SKM-1 (cell line): ENCODE measurements around the gene TTC14.
A peak's percentile ranks its signal among the peaks of the same experiment; 100 is the strongest.
"Not testable (repeated sequence)": the region's sequence is repeated elsewhere in the genome, so short reads cannot be mapped to it uniquely, and the experiment has no call there.

Experiments
- DNase-seq: peaks from one replicate; lab custom pipeline; 2025; ENCODE audit not compliant: unreplicated experiment; lab: John Stamatoyannopoulos, UW

TTC14 gene

GRCh38 chr3:180601688-180602666 lies at the start of gene TTC14:
TSS of gene TTC14 (plus strand) at chr3:180602163. CDS start at chr3:180602262, 99 bp downstream.
- DNase-seq: peak; percentile 94

GRCh38 chr3:180563406-180563805 lies 38.6 kb upstream of the TTC14 start:
- DNase-seq: no peak

- no peak for DNase-seq
Measured at GRCh38 chr3:180564676-180565075, 37.3 kb upstream of the TTC14 start.

- no peak for DNase-seq
Measured at GRCh38 chr3:180570238-180570637, 31.7 kb upstream of the TTC14 start.

GRCh38 chr3:180571831-180572598 lies 29.9 kb upstream of the TTC14 start:
- no peak for DNase-seq

- no peak for DNase-seq
Measured at GRCh38 chr3:180575571-180575970, 26.4 kb upstream of the TTC14 start.

- no peak for DNase-seq
Measured at GRCh38 chr3:180580934-180581333, 21.0 kb upstream of the TTC14 start.

GRCh38 chr3:180590396-180590795 lies 11.6 kb upstream of the TTC14 start:
- no peak for DNase-seq

GRCh38 chr3:180593631-180594030 lies 8.3 kb upstream of the TTC14 start:
- not testable (repeated sequence) for DNase-seq

GRCh38 chr3:180594631-180595558 lies 7.1 kb upstream of the TTC14 start:
- DNase-seq: peak; percentile 66

- no peak for DNase-seq
Measured at GRCh38 chr3:180595559-180595935, 6.4 kb upstream of the TTC14 start.

GRCh38 chr3:180600473-180600872 lies 1.5 kb upstream of the TTC14 start:
- DNase-seq: no peak

- DNase-seq: no peak
Measured at GRCh38 chr3:180611006-180611405, 9.0 kb downstream of the TTC14 start.

- DNase-seq: no peak
Measured at GRCh38 chr3:180612364-180612763, 10.4 kb downstream of the TTC14 start.

- no peak for DNase-seq
Measured at GRCh38 chr3:180615954-180616353, 14.0 kb downstream of the TTC14 start.

- no peak for DNase-seq
Measured at GRCh38 chr3:180617049-180617448, 15.1 kb downstream of the TTC14 start.

GRCh38 chr3:180618563-180618962 lies 16.6 kb downstream of the TTC14 start:
- not testable (repeated sequence) for DNase-seq

GRCh38 chr3:180619723-180620122 lies 17.8 kb downstream of the TTC14 start:
- DNase-seq: no peak

GRCh38 chr3:180624714-180625113 lies 22.8 kb downstream of the TTC14 start:
- no peak for DNase-seq

- no peak for DNase-seq
Measured at GRCh38 chr3:180626844-180627243, 24.9 kb downstream of the TTC14 start.

GRCh38 chr3:180630371-180630770 lies 28.4 kb downstream of the TTC14 start:
- no peak for DNase-seq
